RPMI8226 (cell line): Measurements from ENCODE around the gene KLHDC4.

Experiments
- DNase-seq: peaks from one replicate; pipeline ENCODE4 v3.0.0-alpha.2; 2015

Gene KLHDC4

DNA sequence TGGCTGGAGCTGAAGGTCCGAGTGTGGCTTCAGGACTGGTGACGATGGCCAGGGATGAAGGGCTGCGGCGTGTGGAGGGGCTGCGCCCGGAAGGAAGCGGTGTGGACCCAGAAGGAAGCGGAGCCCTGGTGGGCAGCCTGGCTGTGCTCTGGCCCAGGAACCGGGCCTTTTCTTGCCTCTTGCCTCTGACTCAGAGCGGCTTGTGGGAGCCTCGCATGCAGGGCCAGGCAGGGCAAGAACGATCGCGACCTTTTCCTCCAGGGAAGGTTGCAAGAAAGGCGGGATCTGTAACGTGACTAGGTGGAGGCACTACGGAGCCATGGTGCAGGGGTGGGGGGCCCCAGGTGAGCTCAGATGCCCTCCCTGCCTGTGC is 85.5 kb downstream of the KLHDC4 start:
- DNase-seq = no peak

DNA sequence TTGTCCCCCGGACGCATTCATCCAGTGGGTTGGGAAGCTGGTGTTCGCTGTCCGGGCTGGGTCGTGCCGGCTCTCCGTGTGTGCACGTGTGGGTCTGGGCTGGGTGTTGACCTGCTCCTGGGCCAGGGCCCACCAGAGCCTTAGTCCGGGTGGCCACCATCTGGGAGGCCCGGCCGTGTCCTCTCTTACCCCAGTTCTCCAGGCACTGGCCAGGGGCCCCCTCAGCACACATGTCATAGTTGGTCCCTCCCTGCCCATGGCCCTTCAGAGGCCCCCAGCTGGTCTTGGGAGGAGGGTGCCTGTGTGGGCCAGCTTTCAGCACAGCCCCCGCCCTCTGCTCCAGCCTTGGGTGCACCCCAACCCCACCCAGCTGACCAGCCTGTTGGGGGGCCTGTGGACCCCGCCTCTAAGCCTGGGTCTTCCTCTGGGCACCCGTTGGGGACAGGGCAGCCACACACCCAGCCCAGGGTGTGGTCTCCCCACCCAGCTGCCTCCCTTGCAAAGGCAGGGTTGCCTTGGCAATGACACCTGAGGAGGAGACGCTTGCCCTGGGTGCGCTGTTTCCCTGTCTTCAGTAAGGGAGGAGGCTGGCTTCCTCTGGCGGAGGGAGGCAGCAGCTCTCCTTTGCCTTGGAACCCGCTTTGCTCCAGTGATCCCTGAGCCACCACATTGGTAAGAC is 86.1 kb downstream of the KLHDC4 start:
- no peak for DNase-seq

DNA sequence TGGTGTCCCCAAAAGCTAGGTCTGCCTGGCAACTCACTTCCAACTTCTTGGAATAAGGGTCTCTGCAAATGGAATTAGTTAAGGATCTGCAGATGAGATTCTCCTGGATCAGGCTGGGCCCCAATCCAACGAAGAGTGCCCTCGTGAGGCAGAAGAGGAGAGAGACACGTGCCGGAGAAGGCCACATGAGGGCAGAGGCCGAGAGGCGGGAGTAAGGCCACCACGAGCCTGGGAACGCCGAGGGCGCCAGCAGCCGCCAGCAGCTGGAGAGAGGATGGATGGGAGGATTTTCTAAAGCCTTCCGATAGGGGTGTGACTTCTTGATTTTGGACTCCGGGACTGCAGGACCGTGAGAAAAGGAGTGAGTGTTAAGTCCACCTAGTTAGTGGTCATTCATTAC is 87.2 kb downstream of the KLHDC4 start:
- DNase-seq = no peak

DNA sequence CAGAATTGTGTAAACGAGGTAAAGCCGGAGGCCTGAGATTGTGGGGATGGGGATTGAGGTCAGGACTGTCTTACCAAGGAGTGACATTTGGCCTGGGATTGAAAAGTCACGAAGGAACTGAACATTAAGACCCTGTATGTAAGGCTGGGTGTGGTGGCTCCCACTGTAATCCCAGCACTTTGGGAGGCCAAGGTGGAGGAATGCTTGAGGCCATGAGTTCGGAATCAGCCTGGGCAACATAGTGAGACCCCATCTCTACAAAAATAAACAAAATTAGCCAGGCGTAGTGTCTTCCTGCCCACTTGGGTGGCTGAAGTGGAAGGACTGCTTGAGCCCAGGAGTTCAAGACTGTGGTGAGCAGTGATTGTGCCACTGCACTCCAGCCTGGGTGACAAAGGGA is 88.0 kb downstream of the KLHDC4 start:
- DNase-seq = no peak

DNA sequence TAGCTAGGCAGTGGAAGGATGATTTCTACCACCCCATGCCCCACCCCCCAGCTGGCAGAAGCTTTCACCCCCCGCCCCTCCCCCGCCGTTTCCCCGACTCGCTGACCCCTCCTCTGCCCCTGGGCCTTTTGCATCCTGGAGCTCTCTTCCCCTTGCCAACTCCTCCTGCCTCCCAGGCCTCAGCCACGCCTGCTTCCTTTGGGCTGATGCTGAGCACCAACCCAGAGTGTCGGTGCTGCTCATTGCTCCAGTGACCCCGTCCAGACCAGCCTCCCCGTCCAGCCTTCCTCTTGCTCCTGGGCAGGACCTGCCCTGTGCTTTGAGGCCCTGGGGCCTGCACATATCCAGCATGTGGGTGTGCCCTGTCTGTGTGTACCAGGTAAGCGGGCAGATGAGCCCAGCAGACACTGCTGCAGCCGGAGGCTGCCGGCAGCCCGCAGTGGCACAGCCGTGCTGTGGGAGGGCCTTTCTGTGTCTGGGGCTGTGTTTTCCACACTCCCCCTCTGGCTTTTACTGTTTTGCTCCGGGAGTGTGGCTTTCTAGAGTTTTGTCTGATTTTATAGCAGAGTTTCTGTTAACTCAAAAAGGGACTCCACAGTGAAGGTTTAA is 90.6 kb downstream of the KLHDC4 start:
- DNase-seq = no peak

DNA sequence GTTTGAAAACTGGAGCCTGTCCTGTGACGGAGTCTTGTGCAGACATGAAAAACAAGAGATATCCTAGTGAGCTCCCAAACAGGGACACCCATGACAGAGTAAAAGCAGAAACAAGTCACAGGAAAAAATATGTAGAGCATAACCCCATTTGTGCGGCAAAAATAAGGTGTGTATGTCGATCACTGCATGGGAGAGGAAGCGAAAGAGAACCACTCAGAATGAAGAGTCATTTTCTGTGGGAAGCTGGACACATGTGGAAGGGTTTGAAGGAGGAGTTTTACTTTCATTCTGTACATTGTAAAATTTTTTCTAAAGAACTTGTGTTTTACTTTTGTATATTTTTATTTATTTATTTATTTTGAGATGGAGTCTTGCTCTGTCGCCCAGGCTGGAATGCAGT is 91.4 kb downstream of the KLHDC4 start:
- DNase-seq = no peak

DNA sequence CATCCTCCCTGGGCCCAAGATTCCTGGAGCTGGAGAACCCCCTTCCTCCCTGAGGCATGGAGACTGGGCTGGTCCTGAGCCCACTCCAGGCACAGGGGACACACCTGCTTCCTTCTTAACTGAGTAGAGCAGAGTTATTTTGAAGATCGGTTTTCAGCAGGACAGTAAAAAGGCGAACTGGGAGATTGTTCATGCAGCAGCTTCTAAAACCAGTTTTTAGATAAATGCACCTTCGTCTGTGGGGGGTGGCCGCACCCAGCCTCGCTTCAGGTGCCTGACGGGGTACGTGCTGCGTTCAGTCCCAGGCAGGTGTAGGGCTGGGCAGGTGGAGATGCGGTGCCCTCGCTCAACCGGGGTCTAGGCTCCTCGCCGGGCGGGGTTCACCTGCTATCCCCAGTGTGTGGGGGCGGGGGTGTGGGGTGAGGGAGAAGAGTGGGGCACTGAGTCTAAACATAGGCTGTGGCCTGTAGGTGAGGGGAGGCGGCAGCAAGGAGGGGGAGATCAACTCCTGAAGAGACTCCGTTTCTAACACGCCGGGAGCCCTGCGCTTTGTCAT is 94.0 kb downstream of the KLHDC4 start:
- DNase-seq = no peak

DNA sequence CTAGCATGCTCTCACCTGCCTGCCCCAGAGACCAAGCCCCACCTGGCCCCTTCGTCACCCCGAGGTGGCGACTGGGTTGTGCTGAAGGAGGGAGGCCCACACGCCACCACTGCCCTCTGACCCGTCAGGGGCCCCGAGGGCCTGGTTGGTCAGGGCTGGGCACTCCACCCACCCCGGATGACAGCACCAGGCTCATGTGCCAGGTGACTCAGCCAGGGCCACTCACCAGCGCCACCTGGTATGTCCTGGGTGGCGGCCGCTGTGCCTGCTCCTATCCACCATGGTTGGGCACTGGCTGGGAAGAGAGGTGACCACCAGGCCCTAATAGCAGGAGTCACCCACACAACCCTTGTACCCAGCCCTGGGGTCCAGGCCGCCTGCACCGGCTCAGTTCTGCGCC is 94.6 kb downstream of the KLHDC4 start:
- DNase-seq = no peak

DNA sequence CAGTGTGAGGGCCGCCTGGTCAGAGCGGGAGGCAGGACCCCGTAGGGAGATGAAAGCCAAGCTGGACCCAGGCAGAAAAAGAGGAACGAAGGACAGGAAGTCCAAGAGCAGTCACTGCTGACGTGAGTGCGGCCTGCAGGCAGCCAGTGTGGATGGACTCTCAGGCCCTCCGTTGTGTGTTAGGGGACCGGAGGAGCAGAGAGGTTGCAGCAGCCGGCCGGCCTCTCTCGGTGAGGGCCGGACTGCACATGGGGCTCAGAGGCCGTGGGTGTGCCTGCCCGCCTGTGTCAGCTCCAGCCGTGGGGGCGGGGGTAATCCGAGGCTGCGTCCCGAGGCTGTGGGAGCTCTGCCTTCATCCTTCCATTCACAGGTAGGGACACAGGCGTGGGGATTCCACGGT is 96.1 kb downstream of the KLHDC4 start:
- no peak for DNase-seq

DNA sequence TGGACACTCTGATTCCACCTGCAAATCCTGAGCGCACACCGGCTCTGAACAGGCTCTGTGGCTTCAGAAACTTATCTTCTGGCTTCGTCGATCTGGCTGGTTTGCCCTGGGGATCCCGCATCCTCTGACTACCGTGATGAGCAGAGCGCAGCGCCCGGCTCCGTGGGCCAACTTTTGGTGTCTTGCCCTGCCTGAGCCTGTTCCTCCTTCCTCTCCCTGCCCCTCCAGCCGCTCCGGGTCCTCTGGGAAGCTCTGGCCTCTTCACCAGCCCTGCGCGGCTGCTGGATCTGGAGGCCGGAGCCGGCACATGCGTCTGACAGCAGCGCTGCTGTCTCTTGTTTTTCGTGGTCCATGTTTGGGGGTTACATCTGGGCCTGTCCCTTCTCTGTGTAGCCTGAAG is 97.8 kb downstream of the KLHDC4 start:
- DNase-seq = no peak

DNA sequence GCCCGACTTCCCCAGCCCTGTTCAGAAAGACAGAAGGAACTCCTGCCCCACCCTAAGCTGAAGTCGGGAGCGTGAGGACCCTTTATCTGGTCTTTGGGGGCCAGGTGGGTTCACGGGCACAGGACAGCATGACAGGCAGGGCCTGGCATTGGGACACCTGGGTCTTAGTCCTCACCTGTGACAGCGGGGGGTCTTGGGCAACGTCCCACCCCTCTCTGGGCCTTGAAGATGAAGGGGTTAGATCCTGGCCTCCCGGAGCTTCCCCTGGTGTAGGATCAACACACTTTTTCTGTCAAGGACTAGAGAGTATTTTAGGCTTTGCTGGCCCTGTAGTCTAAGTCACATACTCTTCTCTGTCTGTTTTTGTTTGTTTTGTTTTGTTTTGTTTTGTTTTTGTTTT is 98.3 kb downstream of the KLHDC4 start:
- DNase-seq = no peak

DNA sequence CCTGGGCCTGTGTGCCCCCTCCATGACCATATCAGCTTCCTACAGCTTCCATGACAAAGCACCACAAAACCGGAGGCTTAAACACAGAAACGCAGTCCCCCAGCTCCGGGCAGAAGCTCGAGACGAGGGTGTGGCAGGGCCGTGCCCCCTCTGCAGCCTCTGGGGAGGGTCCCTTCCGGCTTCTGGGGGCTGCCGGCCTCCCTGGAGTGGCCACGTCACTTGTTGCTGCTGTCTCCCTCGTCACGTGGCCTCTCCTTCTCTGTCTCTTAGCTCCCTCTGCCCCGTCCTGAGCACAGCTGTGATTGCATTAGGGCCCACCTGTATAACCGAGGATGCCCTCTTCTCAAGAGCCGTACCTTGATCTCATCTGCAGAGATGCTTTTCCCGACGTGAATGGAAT is 98.9 kb downstream of the KLHDC4 start:
- no peak for DNase-seq

DNA sequence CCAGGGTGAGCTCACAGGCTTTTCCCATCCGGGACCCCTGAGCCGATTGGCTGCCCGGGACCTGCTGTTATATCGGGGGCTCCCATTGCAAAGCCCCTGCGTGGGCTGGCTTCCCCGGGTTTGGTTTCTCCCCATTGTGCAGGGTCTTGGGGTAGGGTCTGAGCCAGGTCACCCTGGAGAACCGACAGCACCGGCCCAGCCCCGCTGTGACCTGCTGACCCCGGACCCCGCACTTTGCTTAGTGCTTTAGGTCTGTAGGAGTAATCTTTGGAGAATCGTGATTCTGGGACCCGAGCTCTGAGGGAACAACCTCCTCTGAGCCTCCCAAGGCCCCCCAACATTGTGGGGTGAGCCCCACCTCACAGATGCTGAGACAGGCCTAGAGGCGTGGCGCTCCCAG is 100.6 kb downstream of the KLHDC4 start:
- DNase-seq = no peak

DNA sequence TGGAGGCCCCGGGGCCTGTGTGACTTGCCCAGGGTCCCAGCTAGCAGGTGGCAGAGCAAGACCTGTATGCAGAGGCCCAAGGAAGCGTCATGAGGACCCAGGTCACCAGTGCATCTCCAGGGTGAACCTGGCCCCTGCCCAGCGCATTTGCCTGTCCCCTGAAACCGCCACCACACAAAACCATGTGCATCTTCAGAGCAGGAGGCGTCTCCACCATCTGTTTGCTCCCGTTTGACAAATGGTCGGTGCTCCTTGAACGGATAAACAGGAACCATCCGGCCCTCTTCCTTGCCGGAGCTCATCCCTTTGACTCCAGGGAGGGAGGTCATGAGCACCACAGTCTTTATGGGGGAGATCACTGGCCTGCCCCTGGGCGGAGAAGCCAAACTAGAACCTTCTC is 101.0 kb downstream of the KLHDC4 start:
- no peak for DNase-seq

DNA sequence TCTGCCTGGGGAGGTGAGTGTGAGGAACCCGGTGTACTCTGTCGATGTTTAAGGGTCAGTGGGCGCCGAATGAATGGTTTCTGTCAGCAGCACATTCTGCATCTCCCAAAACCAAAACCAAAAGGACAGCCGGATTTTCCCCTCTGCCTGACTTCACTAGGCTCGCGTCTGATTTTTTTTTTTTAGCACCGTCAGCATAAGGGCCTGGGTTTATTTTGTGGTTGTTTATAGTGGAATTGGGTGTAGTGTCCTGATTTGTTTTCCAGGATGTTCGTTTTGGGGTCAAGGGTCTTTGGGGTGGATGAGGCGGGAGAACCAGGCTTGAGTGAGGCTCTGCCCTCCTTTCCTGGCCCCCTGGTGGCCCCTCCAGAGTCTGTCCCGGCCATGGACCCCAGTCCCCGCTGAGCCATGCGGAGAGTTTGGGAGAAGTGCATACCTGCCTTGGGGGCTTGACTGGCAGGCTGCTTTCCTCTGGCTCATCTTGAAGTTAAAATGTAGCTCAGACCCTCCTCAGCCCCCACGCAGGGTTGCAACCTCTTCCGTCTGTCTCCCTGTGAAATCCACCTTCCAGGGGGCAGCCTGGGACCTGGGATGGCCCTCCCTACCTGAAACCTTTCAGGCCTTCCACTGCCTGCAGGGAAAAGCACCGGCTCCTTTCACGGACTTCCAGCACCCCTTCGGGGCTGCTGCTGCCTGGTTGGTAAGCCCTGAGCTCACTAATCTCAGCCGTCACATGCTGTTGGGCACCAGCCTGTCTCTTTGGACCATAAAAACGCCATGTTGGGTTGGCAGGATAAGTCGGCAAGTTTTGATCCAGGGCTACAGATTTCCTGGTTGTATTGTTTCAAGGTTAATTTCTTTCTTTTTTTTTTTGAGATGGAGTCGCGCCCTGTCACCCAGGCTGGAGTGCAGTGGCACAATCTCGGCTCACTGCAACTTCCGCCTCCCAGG is 103.3 kb downstream of the KLHDC4 start:
- DNase-seq = no peak

DNA sequence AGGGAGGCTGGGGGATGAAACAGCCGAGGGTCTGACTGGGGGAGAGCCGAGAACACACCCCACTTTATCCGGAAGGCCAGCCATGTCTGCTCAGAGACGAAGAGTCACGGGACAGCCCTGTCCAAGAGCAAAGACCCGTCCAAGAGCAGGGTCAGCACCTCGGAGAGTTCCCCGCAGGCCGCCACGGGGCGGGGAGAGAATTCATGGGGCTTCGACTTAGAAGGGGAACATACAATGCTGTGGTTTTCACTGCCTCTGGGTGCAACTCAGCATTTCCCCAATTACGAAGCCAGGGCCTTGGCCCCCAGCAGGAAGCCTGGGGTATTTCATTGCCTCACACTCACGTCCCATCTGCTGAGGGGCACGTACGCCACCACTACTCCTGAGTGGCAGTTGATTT is 104.2 kb downstream of the KLHDC4 start:
- DNase-seq = peak; percentile 76

DNA sequence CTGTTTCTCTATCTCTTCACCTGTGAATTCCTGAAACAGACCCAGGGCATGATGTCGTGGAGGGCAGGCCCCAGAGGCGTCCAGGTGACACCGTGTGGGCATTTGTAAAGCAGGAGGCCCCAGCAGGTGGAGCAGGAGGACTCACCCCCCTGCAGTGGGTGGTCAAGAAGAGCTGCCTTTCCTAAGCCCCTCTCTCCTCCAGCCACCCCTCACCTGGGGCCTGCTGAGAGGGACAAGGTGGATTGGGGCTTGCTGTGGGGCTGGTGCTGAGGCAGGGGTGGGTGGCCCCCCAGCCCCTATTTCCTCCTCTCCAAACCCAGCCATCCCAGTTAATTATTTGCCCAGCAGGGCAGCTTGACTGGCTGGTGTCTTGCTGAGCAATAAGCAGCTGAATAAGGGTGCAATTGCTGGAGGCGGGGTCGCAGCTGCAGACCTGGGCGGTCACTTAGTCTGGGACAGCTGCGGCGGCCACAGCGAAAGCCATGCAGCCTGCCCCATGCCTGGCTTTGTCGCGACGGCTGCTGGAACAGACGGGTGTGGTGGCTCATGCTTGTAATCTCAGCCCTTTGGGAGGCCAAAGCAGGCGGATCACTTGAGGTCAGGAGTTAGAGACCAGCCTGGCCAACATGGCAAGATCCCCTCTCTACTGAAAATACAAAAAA is 107.1 kb downstream of the KLHDC4 start:
- no peak for DNase-seq
